ENCODE results near the gene ARID1B.

The ARID1B gene

DNA sequence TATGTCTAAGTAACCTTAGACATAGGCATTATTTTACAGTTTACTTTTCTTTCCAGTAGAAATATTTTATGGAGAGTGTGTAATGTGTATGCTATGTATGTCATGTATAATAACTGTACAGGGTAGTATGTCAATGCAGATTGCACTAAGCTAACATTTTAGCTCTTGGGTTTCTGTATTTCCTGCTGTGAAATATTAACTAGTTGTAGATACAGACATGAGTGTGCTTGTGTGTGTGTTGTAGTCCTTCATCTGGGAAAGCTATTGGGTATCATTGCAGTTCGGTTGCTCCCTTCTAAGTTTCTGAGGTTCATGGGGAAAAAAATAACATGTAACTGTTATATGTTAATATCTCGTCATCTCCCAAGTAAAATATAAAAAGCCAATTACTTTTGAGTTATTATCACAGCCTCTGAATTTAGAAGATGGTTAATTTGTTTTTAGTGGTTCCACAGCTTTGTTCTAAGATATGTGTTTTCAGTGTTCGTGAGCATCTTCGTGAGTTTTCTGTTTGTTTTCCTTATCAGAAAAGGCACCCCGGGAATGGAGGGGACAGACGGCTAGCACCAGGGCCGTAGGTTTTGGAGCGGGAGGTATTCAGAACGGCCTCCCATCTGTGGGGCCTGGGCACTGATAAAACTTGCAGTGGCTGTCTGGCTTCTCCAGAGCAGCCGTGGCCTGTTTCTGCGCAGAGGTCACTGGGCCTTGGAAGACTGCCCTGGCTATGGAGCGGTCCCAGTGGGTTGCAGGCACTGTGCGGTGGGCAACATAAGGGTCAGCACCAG lies 215.0 kb downstream of the ARID1B start:
- no peak for DNase-seq (ENCODE audit: low spot score)

- DNase-seq (ENCODE audit: low spot score): no peak
These were observed 216.5 kb downstream of the ARID1B start for GRCh38 chr6:156993713-156994112.

DNA sequence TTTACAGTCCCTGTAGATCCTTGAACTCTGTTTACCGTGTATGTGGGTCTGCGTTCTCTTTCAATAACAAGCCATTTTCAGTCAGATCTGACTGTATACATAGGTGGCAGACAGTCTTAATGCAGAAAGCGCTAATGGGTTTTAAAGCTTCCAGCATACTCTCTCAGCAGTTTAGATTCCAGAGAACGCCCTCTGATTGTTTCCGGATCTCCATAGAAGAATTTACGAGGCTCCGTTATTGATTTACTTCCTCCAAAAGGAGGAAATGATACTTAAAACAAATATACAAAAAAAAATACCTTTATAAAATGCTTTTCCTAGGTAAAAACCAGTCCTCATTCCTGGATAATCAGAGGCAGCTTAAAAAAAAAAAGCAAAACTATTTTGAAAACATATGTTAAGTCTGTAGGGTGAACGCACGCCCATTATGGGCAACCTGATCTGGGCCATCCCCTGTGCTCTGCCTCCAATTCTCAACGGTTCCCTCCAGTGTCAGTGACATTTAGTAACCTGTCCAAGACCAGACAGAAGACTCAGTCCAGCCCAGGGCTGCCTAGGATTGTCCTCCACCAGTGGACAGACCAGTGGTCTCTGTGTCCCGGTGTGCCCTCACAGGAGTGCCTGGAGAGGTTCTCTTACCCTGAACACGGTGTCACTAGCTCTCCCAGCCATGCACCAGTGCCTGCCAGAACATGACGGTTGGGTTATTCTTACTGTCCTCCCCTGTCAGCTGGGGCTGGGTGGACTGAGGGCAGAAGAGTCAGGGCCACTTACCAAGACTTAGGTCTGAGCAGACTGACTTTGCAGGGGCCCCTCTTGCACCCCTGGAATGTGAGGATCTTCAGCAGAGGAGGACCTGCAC lies 217.3 kb downstream of the ARID1B start:
- no peak for DNase-seq (ENCODE audit: low spot score)

- DNase-seq (ENCODE audit: low spot score): no peak
These were observed 218.3 kb downstream of the ARID1B start for GRCh38 chr6:156995502-156995901.

- no peak for DNase-seq (ENCODE audit: low spot score)
These were observed 219.1 kb downstream of the ARID1B start for GRCh38 chr6:156996265-156996664.

DNA sequence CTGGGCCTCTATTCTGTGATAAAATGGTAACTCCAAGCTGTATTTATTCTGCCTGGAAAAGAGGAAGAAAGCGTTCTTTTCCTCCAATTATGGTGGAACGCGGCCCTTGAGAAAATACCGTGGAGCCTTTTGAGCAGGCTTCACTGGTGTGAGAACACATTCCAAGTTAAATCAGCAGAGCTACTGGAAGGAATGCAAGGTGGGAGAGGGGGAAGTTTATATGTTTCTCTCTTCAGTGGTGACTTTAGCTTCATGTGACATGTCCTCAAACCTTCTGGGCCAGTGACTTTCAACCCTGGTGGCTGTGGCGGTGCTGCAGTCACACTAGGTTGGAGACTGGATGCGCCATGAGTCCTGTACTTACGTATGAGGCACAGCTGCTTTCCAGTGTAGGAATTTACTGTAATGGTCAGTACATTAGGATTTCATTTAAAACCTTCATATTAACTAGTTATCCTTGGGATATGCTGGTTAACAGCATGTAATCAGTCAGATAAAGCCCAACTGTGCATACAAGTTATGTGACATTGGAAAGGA lies 221.7 kb downstream of the ARID1B start:
- no peak for DNase-seq (ENCODE audit: low spot score)

DNA sequence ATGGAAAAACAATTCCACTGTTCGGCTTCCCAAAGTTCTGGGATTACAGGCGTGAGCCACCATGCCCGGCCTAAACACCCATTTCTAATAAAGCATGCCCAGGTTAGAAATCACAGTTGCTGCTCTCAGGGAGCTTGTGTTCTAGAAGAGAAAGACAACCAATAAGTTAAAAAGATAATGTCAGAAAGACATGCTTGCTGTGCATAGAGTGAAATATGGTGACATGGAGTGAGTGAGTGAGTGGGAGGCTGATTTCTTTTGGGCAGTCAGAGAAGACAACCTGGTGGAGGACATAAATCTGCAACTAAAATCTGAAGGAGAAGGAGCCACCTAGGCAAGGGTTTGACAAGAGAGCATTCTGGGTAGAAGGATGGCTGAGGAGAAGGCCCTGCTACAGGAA lies 222.6 kb downstream of the ARID1B start:
- DNase-seq (ENCODE audit: low spot score): no peak

DNA sequence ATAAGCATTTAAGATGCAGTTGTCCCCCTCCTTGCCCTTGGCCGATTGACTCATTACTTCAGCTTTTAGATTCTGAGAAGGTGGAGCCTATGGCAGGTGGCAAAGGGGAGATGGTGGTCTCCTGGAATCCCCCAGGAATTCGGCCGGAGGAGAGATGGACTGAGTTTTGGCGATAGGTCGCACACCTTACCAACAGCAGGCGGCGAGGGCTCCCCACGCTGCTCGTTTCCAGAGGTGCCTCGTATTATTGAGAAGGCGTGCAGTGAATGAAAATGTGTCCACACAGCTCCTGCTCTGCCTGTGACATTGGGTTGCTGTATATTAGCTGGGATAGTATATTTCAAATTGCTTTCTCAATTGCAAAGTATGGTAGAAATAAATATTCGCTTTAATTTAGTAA lies 224.5 kb downstream of the ARID1B start:
- no peak for DNase-seq (ENCODE audit: low spot score)

- no peak for DNase-seq (ENCODE audit: low spot score)
These were observed 225.6 kb downstream of the ARID1B start for GRCh38 chr6:157002774-157003173.

DNA sequence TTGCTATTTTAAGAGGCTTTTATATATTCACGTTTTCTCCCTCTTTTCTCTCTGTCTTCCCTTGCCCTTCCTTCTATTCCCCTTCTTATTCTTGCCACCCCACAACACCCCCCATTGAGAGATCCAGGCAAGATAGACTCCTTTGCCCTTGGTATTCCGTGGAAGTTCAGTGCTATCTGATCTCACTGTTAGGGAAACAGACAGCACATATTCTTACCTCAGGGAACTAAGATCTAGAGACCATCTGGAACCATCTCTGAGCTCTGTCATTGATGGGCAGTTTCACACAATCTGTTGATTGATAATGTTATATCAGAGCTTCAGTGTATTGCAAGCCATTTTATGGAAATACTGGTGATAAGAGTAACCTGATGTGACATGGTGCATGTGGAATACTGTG lies 228.8 kb downstream of the ARID1B start:
- DNase-seq (ENCODE audit: low spot score): no peak

DNA sequence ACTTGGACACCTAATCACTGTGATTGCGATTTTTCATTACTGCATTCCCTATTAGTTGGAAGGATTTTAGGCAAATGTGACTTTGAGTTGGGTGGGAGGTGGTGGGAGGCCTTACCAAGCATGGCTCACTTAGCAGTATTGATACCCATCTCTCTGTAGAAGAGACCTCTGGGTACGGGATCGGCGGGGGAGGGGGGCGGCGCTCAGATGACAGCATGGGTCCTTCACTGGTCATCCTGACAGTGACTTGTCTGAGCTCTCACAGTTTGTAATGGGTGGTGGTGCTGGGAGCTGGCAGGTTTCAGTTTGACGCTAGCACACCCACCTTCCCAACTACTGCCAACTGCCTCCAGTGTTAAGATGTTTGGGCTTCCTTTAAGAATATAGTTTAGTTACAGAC lies 231.4 kb downstream of the ARID1B start:
- no peak for DNase-seq (ENCODE audit: low spot score)

- DNase-seq (ENCODE audit: low spot score): no peak
These were observed 235.2 kb downstream of the ARID1B start for GRCh38 chr6:157012355-157012754.

- no peak for DNase-seq (ENCODE audit: low spot score)
These were observed 236.6 kb downstream of the ARID1B start for GRCh38 chr6:157013649-157014304.

GRCh38 chr6:157014871-157015270 lies 237.7 kb downstream of the ARID1B start:
- DNase-seq (ENCODE audit: low spot score): no peak

GRCh38 chr6:157017022-157017421 lies 239.8 kb downstream of the ARID1B start:
- no peak for DNase-seq (ENCODE audit: low spot score)

DNA sequence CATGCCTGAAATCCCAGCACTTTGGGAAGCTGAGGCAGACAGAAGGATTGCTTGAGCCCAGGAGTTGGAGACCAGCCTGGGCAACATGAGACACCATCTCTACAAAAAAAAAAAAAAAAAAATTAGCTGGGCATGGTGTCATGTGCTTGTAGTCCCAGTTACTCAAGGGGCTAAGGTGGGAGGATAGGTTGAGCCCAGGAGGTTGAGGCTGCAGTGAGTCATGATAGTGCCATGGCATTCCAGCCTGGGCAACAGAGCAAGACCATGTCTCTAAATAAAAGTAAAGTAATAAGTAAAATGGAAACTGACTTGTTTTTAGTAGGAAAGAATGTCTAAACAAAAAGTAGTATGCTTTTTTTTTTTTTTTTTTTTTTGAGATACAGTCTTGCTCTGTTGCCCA lies 240.7 kb downstream of the ARID1B start:
- no peak for DNase-seq (ENCODE audit: low spot score)

DNA sequence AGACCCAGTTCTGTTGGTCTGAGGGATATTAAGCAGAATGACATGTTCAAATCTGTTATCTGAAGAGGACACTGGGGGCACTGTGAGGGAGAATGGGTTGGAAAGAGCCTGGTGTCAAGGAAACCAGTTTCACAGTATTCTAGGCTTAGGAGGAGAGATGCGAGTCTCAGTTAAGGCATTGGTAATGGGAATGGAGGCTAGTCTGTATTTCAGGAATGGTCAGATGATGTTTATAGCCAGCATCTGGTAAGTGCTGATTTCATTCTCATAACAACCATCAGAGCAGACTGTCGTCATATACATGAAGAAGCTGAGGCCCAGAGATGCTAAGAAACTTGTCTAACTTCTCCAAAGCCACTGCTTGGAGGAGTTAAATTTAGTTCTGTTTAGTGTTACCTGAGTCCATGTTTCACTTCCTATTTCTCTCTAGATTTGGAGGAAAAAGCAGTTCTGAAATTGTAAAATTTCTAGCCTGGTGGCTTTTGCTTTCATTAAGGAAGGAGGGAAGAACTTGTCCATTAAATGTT lies 242.0 kb downstream of the ARID1B start:
- no peak for DNase-seq (ENCODE audit: low spot score)

DNA sequence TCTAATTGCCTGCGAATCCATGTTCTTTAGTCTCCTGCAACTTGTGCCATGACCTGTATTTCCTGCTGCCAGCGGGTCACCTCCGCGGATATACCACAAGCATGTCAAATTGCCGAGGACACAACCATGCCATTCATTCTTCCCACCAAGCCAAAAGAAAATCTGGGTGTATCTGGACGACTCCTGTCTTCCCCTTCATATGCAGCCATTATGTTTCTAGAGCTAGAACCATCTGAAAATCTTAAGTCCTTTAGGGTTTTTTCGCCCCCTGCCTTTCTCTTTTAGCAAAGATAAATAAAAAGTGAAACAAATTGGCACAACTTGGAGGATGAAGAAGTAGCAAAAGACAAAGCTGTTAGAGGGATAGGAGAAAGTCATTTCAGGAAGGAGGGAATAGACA lies 242.6 kb downstream of the ARID1B start:
- DNase-seq (ENCODE audit: low spot score): no peak

DNA sequence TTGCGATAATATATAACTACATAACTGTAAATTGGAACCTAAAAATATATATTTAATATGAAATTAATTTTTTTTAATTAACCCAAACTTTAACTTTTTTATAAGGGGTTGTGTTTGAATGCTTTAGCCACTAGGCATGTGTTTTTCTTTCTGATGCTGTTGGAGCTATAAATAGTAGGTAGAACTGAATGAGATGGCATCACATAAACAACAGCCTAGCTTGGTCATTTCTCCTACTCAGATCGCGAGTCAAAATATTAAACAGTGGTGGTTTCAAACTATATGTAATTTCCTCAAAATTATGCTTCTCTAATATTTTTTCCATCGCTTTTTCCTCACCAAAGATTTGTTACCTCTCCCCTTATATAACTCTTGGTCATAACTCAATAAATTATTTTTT lies 243.2 kb downstream of the ARID1B start:
- no peak for DNase-seq (ENCODE audit: low spot score)

GRCh38 chr6:157020881-157021343 lies 243.7 kb downstream of the ARID1B start:
- peak; percentile 73 for DNase-seq (ENCODE audit: low spot score)

DNA sequence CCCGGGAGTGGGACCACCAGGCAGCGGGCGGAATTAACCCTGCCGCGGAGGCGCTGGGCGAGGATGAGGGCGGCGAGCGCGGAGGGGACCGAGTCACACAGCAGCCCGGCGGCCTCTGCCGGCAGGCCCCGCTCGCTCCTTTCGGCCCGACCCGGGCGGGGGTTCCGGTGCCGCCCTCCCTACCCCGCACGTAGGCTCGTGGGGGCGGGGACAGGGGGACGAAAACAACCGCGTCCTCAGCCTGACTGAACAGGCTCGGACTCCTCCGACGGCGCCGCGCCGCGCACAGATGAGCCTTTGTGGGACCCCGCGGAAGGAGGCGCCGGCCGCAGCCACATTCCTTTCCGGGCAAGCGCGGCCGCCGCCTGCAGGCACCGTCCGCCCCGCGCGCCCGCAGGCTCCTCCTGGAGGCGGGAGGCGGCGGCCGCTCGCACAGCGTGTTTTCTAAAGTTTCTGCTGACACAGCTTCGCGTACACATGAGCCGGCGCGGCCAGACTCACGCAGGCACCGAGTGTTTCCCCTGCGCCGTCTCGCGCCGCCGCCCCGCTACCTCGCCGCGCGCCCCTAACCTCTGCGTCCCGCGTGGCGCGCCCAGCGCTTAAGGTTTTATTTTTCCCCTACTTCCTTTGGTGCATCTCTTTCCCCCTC lies 244.3 kb downstream of the ARID1B start:
- DNase-seq (ENCODE audit: low spot score): peak; percentile 91
